Renal cortex interstitium (tissue), 11 donors: ENCODE measurements around the gene TRAPPC8. TPM values are rescaled to one million over a fixed set of nuclear protein-coding genes. Genes with fewer than 3 reads are reported as not detected.
"Not testable (repeated sequence)": the region's sequence is repeated elsewhere in the genome, so short reads cannot be mapped to it uniquely, and the experiment has no call there.

ENCODE experiments used
- DNase-seq, 11 donors: peaks; one replicate each; pipeline ENCODE4 v3.0.0-alpha.2; 2013; ENCODE audit warnings: low read depth in 9 of 11, low spot score in 4 of 11; ENCODE audit errors: extremely low read depth in 1 of 11
- polyA plus RNA-seq, 3 donors: library from polyadenylated mRNA; unstranded; fragments of 120-200 nt; gene quantifications; one replicate each; pipeline ENCODE4 v1.2.1, GENCODE V29; 2013; ENCODE audit not compliant: insufficient read length in 3 of 3

The TRAPPC8 gene
- polyA plus RNA-seq, 3 donors: 54.8 to 74.0 (median 58.4) TPM

GRCh38 chr18:31819925-31820229 is 123.1 kb downstream of the TRAPPC8 start:
- DNase-seq: no peak

GRCh38 chr18:31819106-31819924 is 123.6 kb downstream of the TRAPPC8 start:
- peak; percentile 10 to 60 (median 33) for DNase-seq

- DNase-seq: no peak
Observed at GRCh38 chr18:31814132-31814531, 128.8 kb downstream of the TRAPPC8 start.

- DNase-seq: not testable (repeated sequence)
Observed at GRCh38 chr18:31810336-31811130, 132.4 kb downstream of the TRAPPC8 start.

GRCh38 chr18:31809049-31809448 is 133.9 kb downstream of the TRAPPC8 start:
- DNase-seq: not testable (repeated sequence)

GRCh38 chr18:31801078-31801477 is 141.8 kb downstream of the TRAPPC8 start:
- DNase-seq: no peak

- DNase-seq: not testable (repeated sequence)
Observed at GRCh38 chr18:31799257-31799656, 143.7 kb downstream of the TRAPPC8 start.

- DNase-seq: no peak
Observed at GRCh38 chr18:31798399-31798798, 144.5 kb downstream of the TRAPPC8 start.

- DNase-seq: no peak
Observed at GRCh38 chr18:31795747-31796146, 147.2 kb downstream of the TRAPPC8 start.

- DNase-seq: no peak
Observed at GRCh38 chr18:31793531-31793930, 149.4 kb downstream of the TRAPPC8 start.

- no peak for DNase-seq
Observed at GRCh38 chr18:31792580-31792911, 150.4 kb downstream of the TRAPPC8 start.

GRCh38 chr18:31791817-31792579 is 150.9 kb downstream of the TRAPPC8 start:
- no peak for DNase-seq

- DNase-seq: no peak
Observed at GRCh38 chr18:31789409-31789808, 153.5 kb downstream of the TRAPPC8 start.

- DNase-seq: no peak
Observed at GRCh38 chr18:31783059-31783458, 159.9 kb downstream of the TRAPPC8 start.

Other genes starting within 250 kb of the TRAPPC8 start
- gene SLC25A52, start 182.2 kb downstream of the TRAPPC8 start, polyA plus RNA-seq: under 1 TPM; 0.29 to 0.42 (median 0.32) TPM
- 1 to 10 TPM; 2.2 to 2.3 (median 2.2) TPM for gene RNF125, start 75.7 kb upstream of the TRAPPC8 start, polyA plus RNA-seq
- gene RNF138, start 148.7 kb upstream of the TRAPPC8 start, polyA plus RNA-seq: 10 to 100 TPM; 53.3 to 71.9 (median 60.4) TPM
- under 1 TPM in 2 of 3 donors, not detected in 1; 0.07 to 0.17 TPM for gene MEP1B, start 246.9 kb upstream of the TRAPPC8 start, polyA plus RNA-seq